ENCODE measurements around the gene ZBTB38.

The ZBTB38 gene

GRCh38 chr3:141338881-141339280 is 29.4 kb upstream of the ZBTB38 start:
- in situ Hi-C loops (cut with HindIII; ENCODE audit: low sequenced_read_pairs): no loop called here

GRCh38 chr3:141341536-141341935 is 26.8 kb upstream of the ZBTB38 start:
- in situ Hi-C loops (cut with HindIII; ENCODE audit: low sequenced_read_pairs): no loop called here
- DNase-seq (ENCODE audit: low read depth, low spot score): no peak
- no peak for TF ChIP-seq CTCF (IDR thresholded peaks at IDR 0.05; ENCODE audit: low read depth, low read length)
- no peak overlapping the region for H3K4me3 ChIP-seq (ENCODE audit: low read depth, low read length)

More at GRCh38 chr3:141338881-141339280, 29.4 kb upstream of the ZBTB38 start:
- no peak for TF ChIP-seq CTCF (IDR thresholded peaks at IDR 0.05; ENCODE audit: low read depth, low read length)
- H3K4me3 ChIP-seq (ENCODE audit: low read depth, low read length): no peak overlapping the region
- no peak for DNase-seq (ENCODE audit: low read depth, low spot score)

GRCh38 chr3:141342386-141342785 is 25.9 kb upstream of the ZBTB38 start:
- in situ Hi-C loops (cut with HindIII; ENCODE audit: low sequenced_read_pairs): no loop called here
- no peak overlapping the region for H3K4me3 ChIP-seq (ENCODE audit: low read depth, low read length)
- DNase-seq (ENCODE audit: low read depth, low spot score): no peak
- no peak for TF ChIP-seq CTCF (IDR thresholded peaks at IDR 0.05; ENCODE audit: low read depth, low read length)

GRCh38 chr3:141343077-141343476 is 25.2 kb upstream of the ZBTB38 start:
- in situ Hi-C loops (cut with HindIII; ENCODE audit: low sequenced_read_pairs): no loop called here
- no peak for DNase-seq (ENCODE audit: low read depth, low spot score)
- TF ChIP-seq CTCF (IDR thresholded peaks at IDR 0.05; ENCODE audit: low read depth, low read length): no peak
- no peak overlapping the region for H3K4me3 ChIP-seq (ENCODE audit: low read depth, low read length)

- no peak overlapping the region for H3K4me3 ChIP-seq (ENCODE audit: low read depth, low read length)
- TF ChIP-seq CTCF (IDR thresholded peaks at IDR 0.05; ENCODE audit: low read depth, low read length): no peak
- no peak for DNase-seq (ENCODE audit: low read depth, low spot score)
- in situ Hi-C loops (cut with HindIII; ENCODE audit: low sequenced_read_pairs): no loop called here
Measured at GRCh38 chr3:141343865-141344271, 24.4 kb upstream of the ZBTB38 start.

- no peak overlapping the region for H3K4me3 ChIP-seq (ENCODE audit: low read depth, low read length)
- DNase-seq (ENCODE audit: low read depth, low spot score): no peak
- in situ Hi-C loops (cut with HindIII; ENCODE audit: low sequenced_read_pairs): no loop called here
- TF ChIP-seq CTCF (IDR thresholded peaks at IDR 0.05; ENCODE audit: low read depth, low read length): no peak
Measured at GRCh38 chr3:141345528-141345927, 22.8 kb upstream of the ZBTB38 start.

- H3K4me3 ChIP-seq (ENCODE audit: low read depth, low read length): no peak overlapping the region
- in situ Hi-C loops (cut with HindIII; ENCODE audit: low sequenced_read_pairs): no loop called here
- TF ChIP-seq CTCF (IDR thresholded peaks at IDR 0.05; ENCODE audit: low read depth, low read length): no peak
- DNase-seq (ENCODE audit: low read depth, low spot score): no peak
Measured at GRCh38 chr3:141346007-141346406, 22.3 kb upstream of the ZBTB38 start.

Data from astrocyte of the spinal cord (primary cell).